Thyroid gland (tissue), 4 donors: Measurements from ENCODE around the gene KRT85. TPM values are rescaled to one million over a fixed set of nuclear protein-coding genes. Genes with fewer than 3 reads are reported as not detected.
A peak's percentile ranks its signal among the peaks of the same experiment; 100 is the strongest.

Experiments
- DNase-seq, 2 donors: peaks; one replicate each; pipeline ENCODE4 v3.0.0-alpha.2; 2019
- H3K27ac ChIP-seq, 3 donors: fragments of 200-600 bp; sonication (generic); 1 replicate in 2 of 3; 2 replicates in 1 of 3; pipeline ENCODE4 v1.5.1; 2016 to 2019; ENCODE audit warnings: mild to moderate bottlenecking in 1 of 3, moderate library complexity in 1 of 3
- H3K27me3 ChIP-seq: fragments of 200-600 bp; sonication (generic); one replicate; pipeline ENCODE4 v1.5.1; 2019
- H3K36me3 ChIP-seq, 2 donors: fragments of 200-600 bp; sonication (generic); one replicate each; pipeline ENCODE4 v1.5.1; 2016 to 2019
- H3K4me1 ChIP-seq, 2 donors: fragments of 200-600 bp; sonication (generic); one replicate each; pipeline ENCODE4 v1.5.1; 2017 to 2019
- H3K4me3 ChIP-seq, 3 donors: fragments of 200-600 bp; sonication (generic); replicated peaks in 1 of 3; 1 replicate in 2 of 3; 2 replicates in 1 of 3; pipeline ENCODE4 v1.5.1; 2016; ENCODE audit warnings: mild to moderate bottlenecking in 1 of 3
- H3K9me3 ChIP-seq: fragments of 200-600 bp; sonication (generic); one replicate; pipeline ENCODE4 v1.5.1; 2017
- POLR2A ChIP-seq, 2 donors: fragments of 450-650 bp; IDR thresholded peaks; one replicate each; pipeline ENCODE4 v1.6.1; 2017; ENCODE audit warnings: antibody characterized with exemption in 2 of 2, mild to moderate bottlenecking in 2 of 2, moderate library complexity in 1 of 2
- WGBS, 2 donors: methylation state at CpG; one replicate each; pipeline ENCODE4 v1.1.5; 2017; 5-methylcytosine and 5-hydroxymethylcytosine counted together
- intact Hi-C: fragments of 100-400 bp; cut with DNase I; formaldehyde crosslinking; loops from one replicate; pipeline ENCODE4 v1.15.1; 2023
- total RNA-seq, 4 donors: library from RNA; depleted of rRNA; stranded (reverse); fragments of >200 nt; gene quantifications; one replicate each; pipeline ENCODE4 v1.2.3, GENCODE V29; 2016
- TF ChIP-seq, protein P1 (sequence below), 6 experiments: fragments of 200-600 bp in 3 of 6; fragments of 450-650 bp in 3 of 6; sonication (generic) in 3 of 6; IDR thresholded peaks; one replicate each; pipeline ENCODE4 v1.5.1; 2016 to 2019; ENCODE audit warnings: antibody characterized with exemption in 6 of 6, mild to moderate bottlenecking in 2 of 6, inconsistent platforms in 1 of 6, moderate library complexity in 1 of 6

The KRT85 gene
- total RNA-seq, 4 donors from 2014 or later, result not detected

DNA sequence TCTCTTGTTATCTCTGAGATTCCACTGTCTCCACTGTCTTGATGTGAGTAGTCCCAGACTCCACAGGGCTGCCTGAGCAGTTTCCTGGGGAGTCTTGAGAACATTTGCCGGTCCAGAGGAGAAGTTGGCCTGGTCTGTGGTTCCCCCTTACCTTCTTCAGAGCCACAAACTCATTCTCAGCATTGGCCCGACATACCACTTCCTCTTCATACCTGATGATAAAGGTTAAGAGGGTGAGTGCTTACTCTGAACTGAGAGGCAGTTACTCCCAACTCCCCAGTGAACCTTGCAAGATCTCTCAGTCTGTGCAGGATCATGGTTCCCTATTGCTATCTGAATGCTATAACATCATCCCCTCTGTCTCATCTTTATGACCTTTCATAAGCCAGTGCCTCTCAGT lies 15.6 kb upstream of the KRT85 start:
- intact Hi-C loops, result no loop called here
- no peak overlapping the region for H3K27ac ChIP-seq
- DNase-seq, result no peak
- H3K4me3 ChIP-seq, result no peak overlapping the region
- no peak for TF ChIP-seq POLR2A (IDR thresholded peaks at IDR 0.05)
- TF ChIP-seq, protein P1, sequence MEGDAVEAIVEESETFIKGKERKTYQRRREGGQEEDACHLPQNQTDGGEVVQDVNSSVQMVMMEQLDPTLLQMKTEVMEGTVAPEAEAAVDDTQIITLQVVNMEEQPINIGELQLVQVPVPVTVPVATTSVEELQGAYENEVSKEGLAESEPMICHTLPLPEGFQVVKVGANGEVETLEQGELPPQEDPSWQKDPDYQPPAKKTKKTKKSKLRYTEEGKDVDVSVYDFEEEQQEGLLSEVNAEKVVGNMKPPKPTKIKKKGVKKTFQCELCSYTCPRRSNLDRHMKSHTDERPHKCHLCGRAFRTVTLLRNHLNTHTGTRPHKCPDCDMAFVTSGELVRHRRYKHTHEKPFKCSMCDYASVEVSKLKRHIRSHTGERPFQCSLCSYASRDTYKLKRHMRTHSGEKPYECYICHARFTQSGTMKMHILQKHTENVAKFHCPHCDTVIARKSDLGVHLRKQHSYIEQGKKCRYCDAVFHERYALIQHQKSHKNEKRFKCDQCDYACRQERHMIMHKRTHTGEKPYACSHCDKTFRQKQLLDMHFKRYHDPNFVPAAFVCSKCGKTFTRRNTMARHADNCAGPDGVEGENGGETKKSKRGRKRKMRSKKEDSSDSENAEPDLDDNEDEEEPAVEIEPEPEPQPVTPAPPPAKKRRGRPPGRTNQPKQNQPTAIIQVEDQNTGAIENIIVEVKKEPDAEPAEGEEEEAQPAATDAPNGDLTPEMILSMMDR (IDR thresholded peaks at IDR 0.05), result no peak
- no peaks in the 10 kb centered on the region for H3K36me3 ChIP-seq
- H3K4me1 ChIP-seq, result no peaks in the 10 kb centered on the region
- no peaks in the 10 kb centered on the region for H3K27me3 ChIP-seq
- 72 to 79% methylated on average over 2 of the region's 2 CpGs for WGBS, 2 donors
- H3K9me3 ChIP-seq, result no peaks in the 10 kb centered on the region

DNA sequence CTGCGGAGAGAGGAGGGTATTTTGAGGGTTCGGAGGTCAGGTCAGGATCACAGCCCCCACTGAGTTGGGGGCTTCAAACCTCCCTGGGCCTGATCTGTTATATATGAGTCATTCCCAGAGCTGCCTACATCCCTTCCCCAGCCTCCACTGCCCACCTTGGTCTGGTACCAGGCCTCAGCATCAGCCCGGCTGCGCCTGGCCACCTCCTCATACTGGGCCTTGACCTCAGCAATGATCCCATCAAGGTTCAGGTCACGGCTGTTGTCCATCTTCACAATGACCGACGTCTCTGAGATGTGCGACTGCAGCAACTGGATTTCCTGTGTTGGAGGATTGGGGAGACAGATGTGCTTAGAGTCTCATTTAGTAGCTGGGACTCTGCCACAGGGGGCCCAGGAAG lies 13.9 kb upstream of the KRT85 start:
- no peaks in the 10 kb centered on the region for H3K9me3 ChIP-seq
- H3K27ac ChIP-seq, result no peak overlapping the region
- H3K4me1 ChIP-seq, result no peaks in the 10 kb centered on the region
- intact Hi-C loops, result no loop called here
- no peaks in the 10 kb centered on the region for H3K27me3 ChIP-seq
- TF ChIP-seq POLR2A (IDR thresholded peaks at IDR 0.05), result no peak
- TF ChIP-seq, protein P1 (IDR thresholded peaks at IDR 0.05), result no peak
- H3K36me3 ChIP-seq, result no peaks in the 10 kb centered on the region
- no peak for DNase-seq
- whole genome bisulfite sequencing, 2 donors, result 91 to 93% methylated on average over 7 to 8 of the region's 8 CpGs
- no peak overlapping the region for H3K4me3 ChIP-seq

DNA sequence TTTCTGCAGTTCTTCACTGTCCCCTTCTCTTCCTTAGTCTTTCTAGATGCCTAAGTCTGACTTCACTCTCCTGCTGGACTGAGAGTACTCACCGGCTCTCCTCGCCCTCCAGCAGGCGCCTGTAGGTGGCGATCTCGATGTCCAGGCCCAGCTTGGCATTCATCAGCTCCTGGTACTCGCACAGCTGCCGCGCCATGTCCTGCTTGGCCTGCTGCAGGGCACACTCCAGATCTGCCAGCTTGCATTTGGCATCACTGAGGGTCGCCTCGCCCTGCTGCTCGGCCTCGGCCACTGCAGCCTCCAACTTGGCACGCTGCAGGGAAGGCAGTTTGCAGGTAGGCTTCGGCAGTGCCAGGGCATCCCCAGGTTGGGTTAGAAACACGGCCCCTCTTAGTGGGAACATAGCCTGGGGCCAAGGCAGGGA lies 13.0 kb upstream of the KRT85 start:
- H3K9me3 ChIP-seq, result no peaks in the 10 kb centered on the region
- WGBS, 2 donors, result 35 to 51% methylated on average over 9 to 13 of the region's 15 CpGs
- TF ChIP-seq, protein P1 (IDR thresholded peaks at IDR 0.05), result peak in 4 of 6 experiments; percentile 30 to 54 (median 45)
- TF ChIP-seq POLR2A (IDR thresholded peaks at IDR 0.05), result no peak
- no peaks in the 10 kb centered on the region for H3K4me1 ChIP-seq
- H3K27me3 ChIP-seq, result no peaks in the 10 kb centered on the region
- no peak overlapping the region for H3K27ac ChIP-seq
- H3K36me3 ChIP-seq, result no peaks in the 10 kb centered on the region
- intact Hi-C loops, result no loop called here
- H3K4me3 ChIP-seq, result no peak overlapping the region
- peak; percentile 62 to 70 for DNase-seq

DNA sequence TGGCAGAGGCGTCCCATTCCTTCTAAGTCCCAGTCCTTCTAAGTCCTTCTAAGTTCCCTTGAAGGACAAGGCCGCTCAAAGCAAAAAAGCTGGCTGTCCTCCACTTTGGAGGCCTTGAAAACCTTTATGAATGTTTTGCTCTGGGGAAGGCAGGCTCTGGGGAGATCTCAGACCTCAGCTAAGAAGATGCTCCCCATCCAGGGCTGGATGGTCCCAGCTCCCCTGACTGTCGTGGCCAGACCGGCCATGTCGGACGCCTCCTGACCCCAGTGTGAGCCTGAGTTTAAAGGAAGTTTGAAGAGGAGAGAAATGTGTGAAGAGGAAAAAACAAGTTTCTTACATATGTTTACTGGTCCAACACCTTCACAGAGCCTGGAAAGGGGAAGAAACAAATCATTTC lies 12.3 kb upstream of the KRT85 start:
- intact Hi-C loops, result loop anchor here (5.0 to 10.0 kb wide), 2 partner anchors 125 to 498 kb away; no protein-coding TSS in a partner anchor
- no peaks in the 10 kb centered on the region for H3K27me3 ChIP-seq

DNA sequence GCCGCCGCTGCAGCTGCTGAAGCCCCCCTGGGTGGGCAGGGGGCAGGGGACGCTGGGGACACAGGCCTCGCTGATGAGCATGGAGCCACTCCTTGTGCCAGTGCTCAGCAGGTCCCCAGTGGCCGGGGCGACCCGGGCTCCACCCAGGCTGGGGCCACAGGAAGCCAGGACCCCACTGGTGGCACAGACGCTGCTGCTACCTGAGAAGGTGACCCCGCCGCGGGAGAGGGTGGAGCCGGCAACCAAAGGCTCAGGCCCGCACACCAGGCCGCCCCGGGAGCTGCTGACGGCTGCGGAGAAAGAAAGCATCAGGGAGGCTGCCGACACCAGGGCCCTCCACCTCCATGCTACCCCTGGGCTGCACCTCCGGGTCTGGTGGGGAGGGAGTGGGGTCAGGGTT lies 10.8 kb upstream of the KRT85 start:
- no peaks in the 10 kb centered on the region for H3K4me1 ChIP-seq
- H3K27me3 ChIP-seq, result no peaks in the 10 kb centered on the region
- no peak for DNase-seq
- no peak for TF ChIP-seq POLR2A (IDR thresholded peaks at IDR 0.05)
- TF ChIP-seq, protein P1 (IDR thresholded peaks at IDR 0.05), result no peak
- H3K9me3 ChIP-seq, result no peaks in the 10 kb centered on the region
- WGBS, 2 donors, result 71 to 82% methylated on average over 6 of the region's 19 CpGs
- intact Hi-C loops, result loop anchor here (5.0 to 10.0 kb wide), 2 partner anchors 127 to 499 kb away; no protein-coding TSS in a partner anchor
- no peak overlapping the region for H3K4me3 ChIP-seq
- no peak overlapping the region for H3K27ac ChIP-seq
- no peaks in the 10 kb centered on the region for H3K36me3 ChIP-seq

More for the DNA sequence above, 12.3 kb upstream of the KRT85 start:
- H3K27ac ChIP-seq, result no peak overlapping the region
- TF ChIP-seq, protein P1 (IDR thresholded peaks at IDR 0.05), result no peak
- TF ChIP-seq POLR2A (IDR thresholded peaks at IDR 0.05), result no peak
- no peaks in the 10 kb centered on the region for H3K9me3 ChIP-seq
- no peaks in the 10 kb centered on the region for H3K36me3 ChIP-seq
- H3K4me3 ChIP-seq, result no peak overlapping the region
- H3K4me1 ChIP-seq, result no peaks in the 10 kb centered on the region
- DNase-seq, result no peak
- WGBS, 2 donors, result 84 to 95% methylated on average over 6 of the region's 6 CpGs
